HG03159 (cell line): ENCODE measurements around the gene ENPEP.
"Not testable (repeated sequence)": the region's sequence is repeated elsewhere in the genome, so short reads cannot be mapped to it uniquely, and the experiment has no call there.

Experiments used
- ATAC-seq: cut with Tn5 transposase; IDR thresholded peaks from one replicate; pipeline ENCODE4 v1.9.1; 2021; ENCODE audit warnings: mild to moderate bottlenecking, moderate library complexity; ENCODE audit not compliant: unreplicated experiment

ENPEP gene

GRCh38 chr4:110475881-110476818 is at the start of gene ENPEP:
Gene ENPEP, plus strand, starts transcription at chr4:110476155. Its CDS starts 260 bp downstream, at chr4:110476415.
- no peak for ATAC-seq

GRCh38 chr4:110431805-110432204 is 44.1 kb upstream of the ENPEP start:
- not testable (repeated sequence) for ATAC-seq

GRCh38 chr4:110437292-110437691 is 38.7 kb upstream of the ENPEP start:
- not testable (repeated sequence) for ATAC-seq

GRCh38 chr4:110439209-110439608 is 36.7 kb upstream of the ENPEP start:
- not testable (repeated sequence) for ATAC-seq

- ATAC-seq, result no peak
Observed at GRCh38 chr4:110442309-110442708, 33.6 kb upstream of the ENPEP start.

- ATAC-seq, result no peak
Observed at GRCh38 chr4:110442788-110443187, 33.2 kb upstream of the ENPEP start.

GRCh38 chr4:110449947-110450346 is 26.0 kb upstream of the ENPEP start:
- no peak for ATAC-seq

- ATAC-seq, result no peak
Observed at GRCh38 chr4:110452546-110452945, 23.4 kb upstream of the ENPEP start.

GRCh38 chr4:110454441-110454840 is 21.5 kb upstream of the ENPEP start:
- ATAC-seq, result no peak

- no peak for ATAC-seq
Observed at GRCh38 chr4:110458494-110459266, 17.3 kb upstream of the ENPEP start.

- no peak for ATAC-seq
Observed at GRCh38 chr4:110460074-110460746, 15.7 kb upstream of the ENPEP start.

GRCh38 chr4:110467400-110467799 is 8.6 kb upstream of the ENPEP start:
- ATAC-seq, result no peak

- no peak for ATAC-seq
Observed at GRCh38 chr4:110472583-110473329, 3.2 kb upstream of the ENPEP start.

GRCh38 chr4:110474481-110474880 is 1.5 kb upstream of the ENPEP start:
- no peak for ATAC-seq

GRCh38 chr4:110475080-110475479 is 875 bp upstream of the ENPEP start:
- not testable (repeated sequence) for ATAC-seq

GRCh38 chr4:110477836-110478235 is 1.9 kb downstream of the ENPEP start:
- no peak for ATAC-seq

- ATAC-seq, result no peak
Observed at GRCh38 chr4:110480031-110480549, 4.1 kb downstream of the ENPEP start.

- no peak for ATAC-seq
Observed at GRCh38 chr4:110480746-110481271, 4.9 kb downstream of the ENPEP start.

- no peak for ATAC-seq
Observed at GRCh38 chr4:110483516-110483915, 7.6 kb downstream of the ENPEP start.

- ATAC-seq, result peak; percentile 100
Observed at GRCh38 chr4:110484029-110484428, 8.1 kb downstream of the ENPEP start.
